Breast epithelium (tissue), 3 donors: Measurements from ENCODE around the gene ATAD3B.
"Not testable (repeated sequence)": the region's sequence is repeated elsewhere in the genome, so short reads cannot be mapped to it uniquely, and the experiment has no call there.

Experiments used
- CTCF ChIP-seq, 3 donors: fragments of 450-650 bp; IDR thresholded peaks; one replicate each; pipeline ENCODE4 v1.5.1; 2016 to 2017; ENCODE audit warnings: antibody characterized with exemption in 3 of 3, mild to moderate bottlenecking in 3 of 3, moderate library complexity in 3 of 3
- POLR2A ChIP-seq: fragments of 450-650 bp; IDR thresholded peaks from one replicate; pipeline ENCODE4 v1.6.1; 2016; ENCODE audit warnings: antibody characterized with exemption, mild to moderate bottlenecking, moderate library complexity

- TF ChIP-seq POLR2A; CTCF (IDR thresholded peaks at IDR 0.05): not testable (repeated sequence)
Measured at GRCh38 chr1:1452365-1452739, 19.2 kb upstream of the ATAD3B start.
